SK-N-SH treated with all-trans-retinoic acid at 6 μM for 48 hours (cell line): Measurements from ENCODE around the gene PTPRN2.

ENCODE experiments used
- ATAC-seq: fragments of 200-7000 bp; cut with Tn5 transposase; 3 replicates; pipeline ENCODE4 v1.9.1; 2020; ENCODE audit warnings: mild to moderate bottlenecking, moderate library complexity
- ARNTL ChIP-seq: fragments of 450-650 bp; formaldehyde crosslinking; IDR thresholded peaks from 2 replicates; pipeline ENCODE4 v1.5.0; 2020; ENCODE audit warnings: low read depth, mild to moderate bottlenecking, moderate library complexity, borderline replicate concordance
- BACH2 ChIP-seq: fragments of 250-450 bp; sonication (Bioruptor Pico); IDR thresholded peaks from 2 replicates; pipeline ENCODE4 v1.9.0; 2021; ENCODE audit warnings: mild to moderate bottlenecking, borderline replicate concordance
- CREB5 ChIP-seq: fragments of 250-450 bp; sonication (Bioruptor Pico); IDR thresholded peaks from 2 replicates; pipeline ENCODE4 v1.5.1; 2020; ENCODE audit warnings: low read depth, mild to moderate bottlenecking, moderate library complexity
- CSRNP3 ChIP-seq: fragments of 250-450 bp; sonication (Bioruptor Pico); IDR thresholded peaks from 2 replicates; pipeline ENCODE4 v1.5.1; 2021; ENCODE audit warnings: mild to moderate bottlenecking, moderate library complexity
- ESRRG ChIP-seq: fragments of 250-450 bp; sonication (Bioruptor Pico); IDR thresholded peaks from 2 replicates; pipeline ENCODE4 v1.6.1; 2021; ENCODE audit warnings: mild to moderate bottlenecking
- GLIS3 ChIP-seq: fragments of 250-450 bp; sonication (Bioruptor Pico); IDR thresholded peaks from 2 replicates; pipeline ENCODE4 v1.5.0; 2020; ENCODE audit warnings: mild to moderate bottlenecking, moderate library complexity
- ISL1 ChIP-seq: fragments of 250-450 bp; sonication (Bioruptor Pico); IDR thresholded peaks from 2 replicates; pipeline ENCODE4 v2.1.2; 2022; ENCODE audit warnings: mild to moderate bottlenecking, moderate library complexity
- OSR1 ChIP-seq: fragments of 250-450 bp; sonication (Bioruptor Pico); IDR thresholded peaks from 2 replicates; pipeline ENCODE4 v1.8.0; 2022; ENCODE audit warnings: moderate library complexity, mild to moderate bottlenecking, inconsistent platforms
- PATZ1 ChIP-seq: fragments of 250-450 bp; sonication (Bioruptor Pico); IDR thresholded peaks from 2 replicates; pipeline ENCODE4 v1.8.0; 2020; ENCODE audit warnings: mild to moderate bottlenecking, moderate library complexity, borderline replicate concordance
- POU6F1 ChIP-seq: fragments of 250-450 bp; sonication (Bioruptor Pico); IDR thresholded peaks from 2 replicates; pipeline ENCODE4 v1.8.0; 2021; ENCODE audit warnings: low read depth, mild to moderate bottlenecking, moderate library complexity, borderline replicate concordance
- PPARA ChIP-seq: fragments of 250-450 bp; sonication (Bioruptor Pico); IDR thresholded peaks from 2 replicates; pipeline ENCODE4 v1.5.0; 2020; ENCODE audit warnings: mild to moderate bottlenecking, borderline replicate concordance
- RARB ChIP-seq: fragments of 250-450 bp; sonication (Bioruptor Pico); IDR thresholded peaks from 2 replicates; pipeline ENCODE4 v1.8.0; 2021; ENCODE audit warnings: mild to moderate bottlenecking, moderate library complexity
- SNAI2 ChIP-seq: fragments of 250-450 bp; sonication (Bioruptor Pico); IDR thresholded peaks from 2 replicates; pipeline ENCODE4 v1.5.0; 2020; ENCODE audit warnings: mild to moderate bottlenecking, moderate library complexity
- TCF4 ChIP-seq: fragments of 250-450 bp; sonication (Bioruptor Pico); IDR thresholded peaks from 2 replicates; pipeline ENCODE4 v1.8.0; 2021; ENCODE audit warnings: mild to moderate bottlenecking, moderate library complexity, borderline replicate concordance
- TOX ChIP-seq: fragments of 250-450 bp; sonication (Bioruptor Pico); IDR thresholded peaks from 2 replicates; pipeline ENCODE4 v1.8.0; 2021; ENCODE audit warnings: mild to moderate bottlenecking, moderate library complexity, borderline replicate concordance
- TSHZ2 ChIP-seq: fragments of 250-450 bp; sonication (Bioruptor Pico); IDR thresholded peaks from 2 replicates; pipeline ENCODE4 v1.5.0; 2020; ENCODE audit warnings: mild to moderate bottlenecking, moderate library complexity
- ZC3H10 ChIP-seq: fragments of 250-450 bp; sonication (Bioruptor Pico); IDR thresholded peaks from 2 replicates; pipeline ENCODE4 v1.5.1; 2021; ENCODE audit warnings: mild to moderate bottlenecking, moderate library complexity
- ZFP3 ChIP-seq: fragments of 250-450 bp; sonication (Bioruptor Pico); IDR thresholded peaks from 2 replicates; pipeline ENCODE4 v1.5.0; 2020; ENCODE audit warnings: mild to moderate bottlenecking, moderate library complexity
- ZNF70 ChIP-seq: fragments of 450-650 bp; formaldehyde crosslinking; IDR thresholded peaks from 2 replicates; pipeline ENCODE4 v1.5.0; 2020; ENCODE audit warnings: mild to moderate bottlenecking, moderate library complexity
- ZNF8 ChIP-seq: fragments of 450-650 bp; formaldehyde crosslinking; IDR thresholded peaks from 2 replicates; pipeline ENCODE4 v1.5.0; 2020; ENCODE audit warnings: mild to moderate bottlenecking, moderate library complexity

PTPRN2 gene

GRCh38 chr7:158283016-158283974, 304.3 kb downstream of the PTPRN2 start:
- ATAC-seq: no peak
- no peak for TF ChIP-seq ISL1 (CRISPR knock-in tag)
- TF ChIP-seq CREB5 (CRISPR knock-in tag): no peak
- TF ChIP-seq PATZ1 (CRISPR knock-in tag): no peak
- no peak for TF ChIP-seq ARNTL (CRISPR knock-in tag)
- no peak for TF ChIP-seq ZNF8 (CRISPR knock-in tag)
- no peak for TF ChIP-seq ESRRG
- TF ChIP-seq PPARA (CRISPR knock-in tag): no peak
- no peak for TF ChIP-seq TCF4 (CRISPR knock-in tag)
- TF ChIP-seq TSHZ2 (CRISPR knock-in tag): no peak
- TF ChIP-seq RARB (CRISPR knock-in tag): no peak
- no peak for TF ChIP-seq ZNF70 (CRISPR knock-in tag)
- TF ChIP-seq TOX (CRISPR knock-in tag): no peak
- TF ChIP-seq CSRNP3 (CRISPR knock-in tag): no peak
- TF ChIP-seq ZFP3 (CRISPR knock-in tag): no peak
- no peak for TF ChIP-seq POU6F1 (CRISPR knock-in tag)
- no peak for TF ChIP-seq SNAI2 (CRISPR knock-in tag)
- TF ChIP-seq OSR1 (CRISPR knock-in tag): no peak
- no peak for TF ChIP-seq GLIS3 (CRISPR knock-in tag)

- no peak for TF ChIP-seq TCF4 (CRISPR knock-in tag)
- no peak for TF ChIP-seq CSRNP3 (CRISPR knock-in tag)
- TF ChIP-seq ZFP3 (CRISPR knock-in tag): no peak
- TF ChIP-seq ESRRG: no peak
- no peak for TF ChIP-seq ZNF8 (CRISPR knock-in tag)
- no peak for TF ChIP-seq PPARA (CRISPR knock-in tag)
- TF ChIP-seq ZC3H10 (CRISPR knock-in tag): no peak
- no peak for TF ChIP-seq BACH2
- no peak for TF ChIP-seq ZNF70 (CRISPR knock-in tag)
- no peak for TF ChIP-seq TOX (CRISPR knock-in tag)
- no peak for TF ChIP-seq PATZ1 (CRISPR knock-in tag)
- TF ChIP-seq RARB (CRISPR knock-in tag): no peak
- no peak for TF ChIP-seq ARNTL (CRISPR knock-in tag)
- TF ChIP-seq, all 23 proteins: peak for 0
- ATAC-seq: no peak
Observed at GRCh38 chr7:158282461-158283001, 305.1 kb downstream of the PTPRN2 start.
